ENCODE data around the gene SLC35G3. TPM values are rescaled to one million over a fixed set of nuclear protein-coding genes. Genes with fewer than 3 reads are reported as not detected.
"Not testable (repeated sequence)": the region's sequence is repeated elsewhere in the genome, so short reads cannot be mapped to it uniquely, and the experiment has no call there.

Gene SLC35G3
- total RNA-seq, 1 donor from 2014 or later = not detected

DNA sequence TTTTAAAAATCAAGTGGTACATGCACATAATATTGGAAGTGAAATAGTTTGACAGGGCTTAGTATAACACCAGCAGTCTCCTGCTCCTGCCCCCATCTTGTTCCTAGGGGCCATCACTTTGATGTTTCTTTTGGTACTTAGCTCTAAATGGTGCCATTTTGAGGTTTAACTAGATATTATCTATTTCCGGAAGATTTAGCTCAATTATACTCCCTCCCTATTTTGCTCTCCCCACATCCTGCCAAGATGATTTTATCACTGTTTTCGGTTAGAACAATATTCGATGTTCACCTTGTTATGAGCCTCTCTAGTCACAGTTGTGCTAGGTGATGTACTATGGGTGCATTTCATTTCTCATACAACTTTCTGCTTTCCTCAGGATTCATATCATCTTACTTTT, 20.0 kb upstream of the SLC35G3 start:
- DNase-seq (no peak), ATAC-seq (peak; percentile 11)
- intact Hi-C loops (cut with micrococcal nuclease) = no loop called here

DNA sequence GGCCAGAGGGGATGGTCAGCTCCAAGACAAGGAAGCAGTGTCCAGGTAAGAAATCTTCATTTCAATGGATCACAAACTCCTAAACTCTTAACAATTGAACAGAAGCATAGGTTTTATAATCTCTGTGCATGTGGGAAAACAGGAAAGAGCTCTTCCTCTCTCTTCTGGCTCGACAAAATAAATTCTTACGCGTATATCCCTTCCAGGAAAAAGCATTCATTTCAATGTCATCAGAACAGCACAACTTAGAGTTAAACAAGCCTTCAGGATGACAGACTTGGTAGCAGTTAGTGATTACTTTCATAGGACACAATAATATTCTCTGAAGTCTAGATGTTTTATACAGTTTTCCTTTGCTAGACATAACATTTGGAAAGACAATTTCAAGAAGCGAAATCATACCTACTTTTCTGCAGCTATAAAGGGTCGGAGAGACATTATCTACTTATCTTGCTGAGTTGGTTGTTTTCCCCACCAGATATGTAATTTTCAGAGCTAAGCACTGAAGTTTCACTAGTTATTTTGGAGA, 19.3 kb upstream of the SLC35G3 start:
- no peak for DNase-seq
- intact Hi-C loops (cut with micrococcal nuclease) = no loop called here
- ATAC-seq = no peak

DNA sequence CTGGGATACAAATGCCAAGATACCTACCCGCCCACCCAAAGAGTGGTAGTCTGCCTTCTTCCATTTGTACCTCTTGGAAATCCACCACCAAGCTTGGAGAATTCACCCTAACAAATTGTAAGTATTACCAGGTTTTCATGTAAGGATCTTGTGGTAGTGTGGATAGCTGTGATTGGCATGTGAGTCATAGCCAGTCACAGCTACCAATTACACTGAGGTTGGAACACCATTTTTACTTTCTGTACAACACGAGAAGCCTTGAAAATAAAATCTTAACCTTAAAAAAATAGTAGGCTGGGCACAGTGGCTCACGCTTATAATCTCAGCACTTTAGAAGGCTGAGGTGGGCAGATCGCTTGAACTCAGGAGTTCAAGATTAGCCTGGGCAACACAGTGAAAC, 18.5 kb upstream of the SLC35G3 start:
- intact Hi-C loops (cut with micrococcal nuclease) = no loop called here
- DNase-seq (no peak), ATAC-seq (no peak)

DNA sequence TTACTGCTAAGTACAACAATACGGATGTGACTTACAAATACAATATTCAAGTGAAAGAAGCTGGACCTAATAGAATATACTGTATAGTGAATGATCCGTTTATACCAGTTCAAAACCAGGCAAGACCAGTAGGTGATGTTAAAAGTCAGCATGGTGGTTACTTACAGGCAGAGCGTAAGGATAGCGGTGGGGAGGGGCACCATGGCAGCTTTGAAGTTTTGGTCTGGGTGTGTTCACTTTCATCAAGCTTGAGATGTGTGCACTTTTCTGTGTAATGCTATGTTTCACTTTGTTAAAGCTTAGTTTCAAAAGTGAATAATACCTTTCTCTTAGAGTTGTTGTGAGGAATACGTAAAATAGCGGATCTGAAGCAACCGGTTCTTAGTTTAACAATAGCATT, 16.5 kb upstream of the SLC35G3 start:
- DNase-seq = no peak
- intact Hi-C loops (cut with micrococcal nuclease) = no loop called here
- no peak for ATAC-seq

DNA sequence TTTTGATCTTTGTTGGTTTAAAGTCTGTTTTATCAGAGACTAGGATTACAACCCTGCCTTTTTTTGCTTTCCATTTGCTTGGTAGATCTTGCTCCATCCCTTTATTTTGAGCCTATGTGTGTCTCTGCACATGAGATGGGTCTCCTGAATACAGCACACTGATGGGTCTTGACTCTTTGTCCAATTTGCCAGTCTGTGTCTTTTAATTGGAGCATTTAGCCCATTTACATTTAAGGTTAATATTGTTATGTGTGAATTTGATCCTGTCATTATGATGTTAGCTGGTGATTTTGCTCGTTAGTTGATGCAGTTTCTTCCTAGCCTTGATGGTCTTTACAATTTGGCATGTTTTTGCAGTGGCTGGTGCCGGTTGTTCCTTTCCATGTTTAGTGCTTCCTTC, 8.4 kb upstream of the SLC35G3 start:
- DNase-seq; ATAC-seq; intact Hi-C loops (cut with micrococcal nuclease): not testable (repeated sequence)

DNA sequence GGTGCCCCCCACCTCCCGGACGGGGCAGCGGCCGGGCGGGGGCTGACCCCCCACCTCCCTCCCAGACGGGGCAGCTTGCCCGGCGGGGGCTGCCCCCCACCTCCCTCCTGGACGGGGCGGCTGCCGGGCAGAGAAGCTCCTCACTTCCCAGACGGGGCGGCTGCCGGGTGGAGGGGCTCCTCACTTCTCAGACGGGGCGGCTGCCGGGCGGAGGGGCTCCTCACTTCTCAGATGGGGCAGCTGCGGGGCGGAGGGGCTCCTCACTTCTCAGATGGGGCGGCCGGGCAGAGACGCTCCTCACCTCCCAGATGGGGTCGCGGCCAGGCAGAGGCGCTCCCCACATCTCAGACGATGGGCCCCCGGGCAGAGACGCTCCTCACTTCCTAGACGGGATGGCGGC, 869 bp upstream of the SLC35G3 start:
- intact Hi-C loops (cut with micrococcal nuclease); DNase-seq; ATAC-seq: not testable (repeated sequence)

DNA sequence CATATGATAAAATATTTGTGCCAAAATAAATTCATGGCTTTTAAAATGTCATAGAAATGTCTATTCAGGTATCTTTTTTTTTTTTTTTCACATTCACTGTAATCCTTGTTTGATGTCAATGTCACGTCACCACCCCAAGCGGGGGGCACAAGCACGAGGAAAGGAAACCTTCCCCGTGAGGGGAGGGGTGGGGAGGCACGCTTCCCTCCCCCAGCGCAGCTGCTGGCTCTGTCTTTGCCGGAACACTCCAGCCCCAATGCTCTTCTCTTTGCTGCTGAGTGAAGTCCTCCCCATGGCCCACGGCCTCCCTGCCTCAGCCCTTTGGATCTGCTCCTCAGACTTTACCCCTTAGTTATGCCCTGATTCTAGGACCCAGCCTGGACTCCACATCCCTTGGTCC, 1.5 kb downstream of the SLC35G3 start:
- ATAC-seq = no peak
- DNase-seq = no peak
- intact Hi-C loops (cut with micrococcal nuclease) = no loop called here

DNA sequence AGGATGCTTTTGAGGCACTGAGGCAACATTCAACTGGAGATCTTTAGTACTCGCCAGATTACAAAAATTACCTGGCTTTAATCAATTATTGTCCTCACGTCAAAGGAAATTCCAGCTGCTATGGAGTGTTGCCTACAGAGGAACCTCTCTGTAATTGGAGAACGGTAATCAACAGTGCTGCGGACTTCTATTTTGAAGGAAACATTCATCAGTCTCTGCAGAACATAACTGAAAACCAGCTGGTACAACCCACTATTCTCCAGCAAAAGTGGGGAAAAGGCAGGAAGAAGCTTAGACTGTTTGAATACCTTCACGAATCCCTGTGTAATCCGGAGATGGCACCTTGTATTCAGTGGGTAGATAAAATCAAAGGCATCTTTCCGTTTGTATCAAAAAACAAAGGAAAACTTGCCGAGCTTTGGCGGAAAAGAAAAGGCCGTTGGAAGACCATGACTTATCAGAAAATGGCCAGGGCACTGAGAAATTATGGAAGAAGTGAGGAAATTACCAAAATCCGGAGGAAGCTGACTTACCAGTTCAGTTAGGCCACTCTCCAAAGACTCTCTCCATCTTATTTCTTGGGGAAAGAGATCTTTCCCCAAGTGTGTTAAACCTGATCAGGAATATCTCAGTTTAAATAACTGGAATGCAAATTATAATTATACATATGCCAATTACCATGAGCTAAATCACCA, 3.0 kb downstream of the SLC35G3 start:
- ATAC-seq = no peak
- no peak for DNase-seq
- intact Hi-C loops (cut with micrococcal nuclease) = no loop called here

DNA sequence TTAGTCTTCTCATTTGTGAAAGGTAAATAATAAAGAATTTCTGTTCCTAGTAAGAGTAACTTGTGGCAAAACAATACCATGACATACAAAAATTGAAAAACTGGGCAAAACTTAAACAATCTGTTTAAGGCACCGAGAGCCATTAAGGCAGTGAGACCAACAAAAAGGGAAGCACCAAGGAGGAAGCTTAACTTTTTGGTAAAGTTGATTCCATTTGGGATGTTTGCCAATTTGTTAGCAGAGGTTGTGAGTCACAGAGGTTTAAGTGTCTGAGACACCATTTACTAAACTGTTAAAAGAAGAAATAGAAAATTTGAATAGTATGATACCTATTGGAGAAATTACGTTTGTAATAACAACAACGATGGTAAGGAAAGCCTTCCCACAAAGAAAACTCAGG, 4.9 kb downstream of the SLC35G3 start:
- intact Hi-C loops (cut with micrococcal nuclease) = no loop called here
- DNase-seq (no peak), ATAC-seq (no peak)

DNA sequence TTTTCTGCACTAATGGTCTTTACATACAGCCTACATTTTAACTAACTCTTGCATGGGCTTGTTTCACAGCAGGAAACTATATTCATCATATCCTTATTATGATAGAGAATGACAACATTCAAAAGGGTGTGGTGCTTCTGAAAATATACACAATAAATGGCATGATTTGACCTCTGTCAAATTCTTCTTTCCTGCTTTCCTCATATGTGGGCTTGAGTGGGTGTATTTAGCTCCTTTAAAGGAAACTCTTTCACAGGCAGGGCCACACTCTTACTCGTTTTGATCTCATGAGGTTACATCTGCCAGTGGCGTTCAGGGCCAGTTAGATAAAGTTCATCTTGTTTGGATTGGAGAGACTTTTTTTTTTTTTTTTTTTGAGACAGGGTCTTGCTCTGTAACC, 6.1 kb downstream of the SLC35G3 start:
- DNase-seq = no peak
- ATAC-seq = no peak
- intact Hi-C loops (cut with micrococcal nuclease) = no loop called here

DNA sequence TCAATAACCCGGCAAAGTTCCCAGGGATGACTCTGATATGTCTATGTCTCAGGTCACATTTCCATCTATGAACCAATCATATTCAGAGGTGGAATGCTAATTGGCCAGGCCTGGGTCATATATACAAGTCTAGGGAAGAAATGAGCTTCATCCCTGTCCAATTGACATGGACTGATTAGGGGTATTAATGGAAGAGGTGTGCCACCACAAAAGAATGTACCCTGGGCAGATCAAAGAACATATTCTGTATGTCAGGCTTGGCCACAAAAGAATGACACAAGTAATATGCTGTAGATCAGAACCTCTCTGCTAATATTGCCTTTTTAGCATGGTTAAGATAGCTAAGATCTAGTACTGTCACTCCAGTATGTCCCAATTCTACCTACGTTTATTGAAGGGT, 6.7 kb downstream of the SLC35G3 start:
- DNase-seq = no peak
- intact Hi-C loops (cut with micrococcal nuclease) = no loop called here
- no peak for ATAC-seq

DNA sequence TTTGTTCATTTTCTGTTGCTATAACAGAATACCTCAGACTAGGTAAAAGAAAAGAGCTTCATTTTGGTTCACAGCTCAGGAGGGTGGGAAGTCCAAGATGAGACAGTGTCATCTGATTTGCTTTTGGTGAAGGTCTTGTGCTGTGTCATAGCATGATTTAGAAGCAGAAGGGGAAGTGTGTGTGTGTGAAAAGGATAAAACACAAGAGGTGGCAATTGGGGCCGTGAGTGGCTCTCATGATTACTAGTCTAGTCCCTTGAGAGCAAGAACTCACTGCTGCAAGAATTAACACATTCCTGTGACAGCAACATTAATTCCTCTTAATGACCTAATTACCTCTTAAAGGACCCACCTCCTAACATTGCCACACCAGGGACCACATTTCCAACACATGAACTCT, 8.3 kb downstream of the SLC35G3 start:
- intact Hi-C loops (cut with micrococcal nuclease) = no loop called here
- DNase-seq (no peak), ATAC-seq (no peak)

DNA sequence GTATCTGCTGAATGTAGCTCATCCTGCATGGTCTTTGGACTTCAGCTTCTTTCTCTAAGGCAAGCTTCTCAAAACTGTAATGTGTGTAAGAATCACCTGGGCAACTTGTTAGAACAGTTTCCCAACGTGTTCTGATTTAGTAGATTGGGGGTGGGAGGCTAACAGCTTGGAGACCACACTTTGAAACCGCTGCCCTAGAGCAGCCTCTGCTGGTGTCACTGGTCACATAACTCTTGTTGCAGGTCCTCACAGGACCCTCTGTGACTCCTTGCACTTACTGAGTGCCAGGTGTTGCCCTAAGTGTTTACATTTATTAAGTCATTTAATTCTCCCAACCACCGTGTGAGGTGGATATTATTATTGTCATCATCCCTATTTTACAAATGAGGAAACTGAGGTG, 9.9 kb downstream of the SLC35G3 start:
- intact Hi-C loops (cut with micrococcal nuclease) = no loop called here
- DNase-seq (no peak), ATAC-seq (no peak)

DNA sequence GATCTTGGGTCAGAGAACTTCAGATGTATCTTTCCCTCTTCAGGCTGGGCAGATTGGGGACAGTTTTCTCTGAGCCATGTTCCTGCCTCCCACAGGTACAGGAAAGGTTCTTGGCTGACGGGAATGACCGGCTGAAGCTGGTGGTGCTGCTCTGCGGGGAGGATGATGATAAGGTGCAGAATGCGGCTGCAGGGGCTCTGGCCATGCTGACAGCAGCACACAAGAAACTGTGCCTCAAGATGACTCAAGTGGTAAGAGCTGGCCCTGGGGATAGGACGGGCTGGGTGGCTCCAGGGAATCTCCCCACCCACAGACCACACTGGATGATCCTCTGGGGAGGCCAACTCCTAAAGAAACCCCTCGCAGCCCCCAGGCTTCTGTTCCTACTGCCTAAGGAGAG, 10.9 kb downstream of the SLC35G3 start:
- no peak for DNase-seq
- intact Hi-C loops (cut with micrococcal nuclease) = no loop called here
- no peak for ATAC-seq

DNA sequence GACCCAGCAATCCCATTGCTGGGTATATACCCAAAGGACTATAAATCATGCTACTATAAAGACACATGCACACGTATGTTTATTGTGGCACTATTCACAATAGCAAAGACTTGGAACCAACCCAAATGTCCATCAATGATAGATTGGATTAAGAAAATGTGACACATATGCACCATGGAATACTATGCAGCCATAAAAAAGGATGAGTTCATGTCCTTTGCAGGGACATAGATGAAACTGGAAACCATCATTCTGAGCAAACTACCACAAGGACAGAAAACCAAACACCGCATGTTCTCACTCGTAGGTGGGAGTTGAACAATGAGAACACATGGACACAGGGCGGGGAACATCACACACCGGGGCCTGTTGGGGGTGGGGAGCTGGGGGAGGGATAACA, 14.8 kb downstream of the SLC35G3 start:
- intact Hi-C loops (cut with micrococcal nuclease) = not testable (repeated sequence)

DNA sequence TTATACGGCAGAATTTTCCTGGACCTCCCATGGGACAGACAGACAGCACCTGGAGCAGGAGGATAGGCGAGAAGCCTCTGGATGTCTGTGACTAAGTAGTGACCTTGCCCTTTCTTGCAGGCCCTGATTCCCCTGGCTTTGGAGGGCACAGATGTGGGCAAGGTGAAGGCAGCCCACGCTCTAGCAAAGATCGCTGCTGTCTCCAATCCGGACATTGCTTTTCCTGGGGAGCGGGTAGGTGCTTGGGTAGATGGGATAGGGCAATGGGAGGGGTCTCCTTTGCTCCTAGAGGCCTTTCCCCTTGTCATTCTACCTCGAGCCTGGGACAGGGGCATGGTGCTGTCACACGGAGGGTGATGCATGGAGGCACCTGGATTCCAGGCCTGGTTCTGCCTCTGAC, 17.3 kb downstream of the SLC35G3 start:
- DNase-seq (no peak), ATAC-seq (no peak)
- intact Hi-C loops (cut with micrococcal nuclease) = no loop called here

More for the DNA sequence above, 14.8 kb downstream of the SLC35G3 start:
- not testable (repeated sequence) for DNase-seq, ATAC-seq

DNA sequence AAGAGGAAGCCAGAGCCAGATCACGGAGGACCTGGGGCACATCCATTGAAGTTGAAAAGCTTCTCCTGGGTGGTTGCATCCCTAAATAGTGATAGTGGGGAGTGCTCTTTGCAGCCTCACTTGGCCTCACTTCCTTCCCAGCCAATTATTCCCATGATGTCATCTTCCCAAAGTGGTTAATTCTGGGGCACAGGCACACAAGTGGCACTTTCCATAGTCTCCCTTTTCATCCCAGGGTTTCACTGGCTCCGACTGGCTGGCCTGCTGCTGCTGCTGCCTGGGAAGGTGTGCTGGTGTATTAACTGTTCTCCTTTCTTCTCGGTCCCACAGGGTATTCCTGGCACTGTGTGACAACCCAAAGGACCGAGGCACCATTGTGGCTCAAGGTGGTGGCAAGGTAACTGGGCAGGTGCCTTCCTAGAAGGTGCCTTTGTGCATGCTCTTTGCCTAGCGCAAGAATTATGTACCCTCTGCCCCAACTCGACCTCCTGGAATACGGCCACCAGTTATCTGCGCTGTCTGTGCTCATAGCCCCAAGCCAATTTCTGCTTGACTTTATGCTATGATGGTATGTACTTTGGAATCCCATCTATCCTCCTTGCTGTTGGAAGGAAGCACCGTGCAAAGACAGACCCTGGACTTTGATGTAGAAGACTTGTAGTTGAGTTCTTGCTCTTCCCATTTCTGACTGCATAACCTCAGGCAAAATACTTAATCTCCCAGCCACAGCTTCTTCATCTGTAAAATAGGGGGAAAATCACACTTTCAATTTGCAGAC, 18.4 kb downstream of the SLC35G3 start:
- no peak for DNase-seq
- peak; percentile 59 for ATAC-seq
- intact Hi-C loops (cut with micrococcal nuclease) = no loop called here

DNA sequence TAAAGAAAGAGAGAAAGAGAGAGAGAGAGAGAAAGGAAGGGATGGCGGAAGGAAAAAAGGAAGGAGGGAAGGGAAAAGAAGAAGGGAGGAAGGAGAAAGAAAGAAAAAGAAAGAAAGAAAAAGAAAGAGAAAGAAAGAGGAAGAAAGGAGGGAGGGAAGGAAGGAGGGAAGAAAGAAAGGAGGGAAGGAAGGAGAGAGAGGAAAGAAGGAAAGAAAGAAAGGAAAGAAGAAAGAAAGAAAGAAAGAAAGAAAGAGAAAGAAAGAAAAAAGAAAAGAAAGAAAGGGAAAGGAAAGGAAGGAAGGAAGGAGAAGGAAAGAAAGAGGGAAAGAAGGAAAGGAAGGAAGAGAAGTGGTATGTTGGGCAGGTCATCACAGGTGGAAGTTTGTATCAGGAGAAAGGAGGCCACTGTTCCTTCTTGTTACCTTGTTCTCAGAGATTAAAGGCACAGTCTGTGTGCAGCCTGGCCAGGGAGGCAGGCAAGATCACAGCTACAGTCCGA, 19.3 kb downstream of the SLC35G3 start:
- intact Hi-C loops (cut with micrococcal nuclease) = no loop called here
- ATAC-seq = no peak
- no peak for DNase-seq

DNA sequence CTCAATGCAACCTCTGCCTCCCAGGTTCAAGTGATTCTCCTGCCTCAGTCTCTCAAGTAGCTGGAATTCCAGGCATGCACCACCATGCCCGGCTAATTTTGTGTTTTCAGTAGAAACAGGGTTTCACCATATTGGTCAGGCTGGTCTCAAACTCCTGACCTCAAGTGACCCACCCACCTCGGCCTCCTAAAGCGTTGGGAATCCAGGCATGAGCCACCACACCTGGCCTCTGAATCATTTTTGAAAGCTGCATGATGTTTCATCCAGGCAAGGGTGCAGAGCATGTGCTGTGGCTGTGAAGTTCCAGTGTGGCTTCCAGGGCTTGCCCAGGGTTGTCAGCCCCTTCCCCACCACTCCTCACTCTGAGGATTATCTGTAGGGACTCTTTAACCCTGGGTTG, 21.9 kb downstream of the SLC35G3 start:
- DNase-seq; ATAC-seq; intact Hi-C loops (cut with micrococcal nuclease): not testable (repeated sequence)

DNA sequence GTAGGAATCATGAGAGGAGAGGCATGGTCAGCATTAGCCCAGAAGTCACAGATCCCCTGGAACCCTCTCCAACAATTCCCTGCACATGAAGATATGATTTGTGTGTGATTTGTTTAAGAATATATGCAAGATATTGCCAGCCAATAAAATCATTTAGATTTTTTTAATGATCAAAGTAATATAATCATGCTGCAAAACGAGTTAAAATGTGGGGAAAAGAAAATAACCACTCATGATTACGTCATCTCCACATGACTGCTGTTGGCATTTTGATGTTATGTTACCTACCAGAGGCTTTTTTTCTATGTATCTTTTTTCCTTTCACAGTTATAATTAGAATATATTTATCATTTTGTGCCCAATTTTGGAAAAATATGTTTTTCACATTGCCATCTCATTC, 22.4 kb downstream of the SLC35G3 start:
- intact Hi-C loops (cut with micrococcal nuclease) = no loop called here
- no peak for DNase-seq

More for the DNA sequence above, 22.4 kb downstream of the SLC35G3 start:
- ATAC-seq = no peak

Measured in left ventricle myocardium superior (tissue), 1 donor.